ENCODE measurements around the gene LRRN4CL. TPM values are rescaled to one million over a fixed set of nuclear protein-coding genes. Genes with fewer than 3 reads are reported as not detected.

The LRRN4CL gene
- total and polyA plus RNA-seq, 9 of the 15 experiments (the other 6 are each of a cell fraction or from before 2014, with no cell fraction given) = 0.03 to 0.11 (median 0.05) TPM; not detected in 4

DNA sequence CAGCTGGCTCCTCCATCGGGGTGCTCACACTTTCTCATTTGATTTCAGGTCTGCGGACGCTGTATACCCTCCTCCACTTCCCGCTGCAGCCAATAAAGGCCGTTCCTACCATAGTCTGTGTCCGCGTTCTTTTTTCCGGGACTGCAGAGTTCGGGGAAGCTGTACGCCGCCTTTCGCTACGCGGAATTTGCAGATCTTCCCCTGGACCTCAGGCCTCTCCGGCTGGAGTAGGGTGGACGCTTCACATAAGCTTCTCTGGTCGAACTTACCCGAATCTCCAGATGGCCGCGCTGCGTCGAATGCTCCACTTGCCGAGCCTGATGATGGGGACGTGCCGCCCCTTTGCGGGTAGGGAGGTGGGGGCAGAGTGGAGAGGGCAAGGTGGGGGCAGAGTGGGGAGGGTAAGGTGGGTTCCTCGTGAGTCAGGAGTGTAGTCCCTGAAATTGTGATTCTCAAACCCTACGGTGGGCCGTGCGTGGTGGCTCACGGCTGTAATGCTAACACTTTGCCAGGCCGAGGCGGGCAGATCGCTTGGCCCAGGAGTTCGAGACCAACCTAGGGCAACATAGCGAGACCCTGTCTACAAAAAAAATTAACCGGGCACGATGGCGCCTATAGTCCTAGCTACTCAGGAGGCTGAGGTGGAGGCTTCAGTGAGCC is 23.6 kb downstream of the LRRN4CL start:
- intact Hi-C loops (cut with micrococcal nuclease) (loop anchor here (2.0 to 5.0 kb wide), 2 partner anchors 19 to 177 kb away; partner anchors contain the start of gene GANAB), in situ Hi-C loops (cut with MboI) (no loop called here)
- H2AFZ ChIP-seq (ENCODE audit: low read depth, low read length) = no peak overlapping the region
- peak overlapping the region; percentile 73 for H3K4me3 ChIP-seq
- peaks cover 81% of the 10 kb centered on the region for H3K79me2 ChIP-seq (ENCODE audit: control insufficient read depth, insufficient read depth, low read length)
- H3K27ac ChIP-seq (ENCODE audit: extremely low read depth, low read depth, low read length) = peak overlapping the region; percentile 72
- peaks cover 19 to 41% of the 10 kb centered on the region in 2 experiments; a peak in 4 of 5 replicates for H3K4me1 ChIP-seq (replicated peaks in 1 of 2; ENCODE audit: control insufficient read depth in 2 of 2, insufficient read depth in 2 of 2, low read length in 2 of 2)
- H3K4me2 ChIP-seq (ENCODE audit: insufficient read depth, low read length) = peak overlapping the region; percentile 97
- FAIRE-seq (no peak), DNase-seq (ENCODE audit: extremely low read depth in 1 of 4, low spot score in 3 of 4) (peak; percentile 47 to 75 (median 66)), ATAC-seq (peak; percentile 32)
- H3K9me1 ChIP-seq (ENCODE audit: control insufficient read depth, insufficient read depth, low read length) = no peaks in the 10 kb centered on the region
- no TSS peak for BruUV-seq (replicated peaks)
- peak overlapping the region; percentile 85 to 100 for H3K9ac ChIP-seq (ENCODE audit: insufficient read depth in 1 of 2, low read depth in 2 of 2, low read length in 2 of 2)
- WGBS (ENCODE audit: insufficient coverage, low coverage, missing lambda C conversion rate) = under 1% methylated on average over 33 of the region's 39 CpGs
- POLR2A ChIA-PET = interaction anchor here (0.5 to 8.8 kb wide), 57 partner anchors 9 to 1072 kb away, joined by 3 to 161 read pairs (median 5); partner anchors contain the start of genes B3GAT3, EEF1G, EML3 and GANAB
- H3K9me3 ChIP-seq (replicated peaks; ENCODE audit: control insufficient read depth, insufficient read depth, low read depth, low read length) = no peaks in the 10 kb centered on the region
- CTCF ChIA-PET (ENCODE audit: low intra/inter-chr PET ratio) = interaction anchor here (0.7 kb wide), 1 partner anchor 35 kb away, joined by 3 read pairs; no protein-coding TSS in a partner anchor
- H3K27me3 ChIP-seq (ENCODE audit: control insufficient read depth in 2 of 2, insufficient read depth in 2 of 2, low read length in 2 of 2) = no peaks in the 10 kb centered on the region
- H4K20me1 ChIP-seq (replicated peaks; ENCODE audit: control insufficient read depth, insufficient read depth, low read length) = peaks cover 7% of the 10 kb centered on the region; the same call in 1 of the 2 replicates
- peaks cover 55% of the 10 kb centered on the region for H3K36me3 ChIP-seq (ENCODE audit: control insufficient read depth, insufficient read depth, low read length)
- no peak for TF ChIP-seq ILF3 (IDR thresholded peaks at IDR 0.05; ENCODE audit: borderline replicate concordance)
- no peak for TF ChIP-seq HCFC1 (IDR thresholded peaks at IDR 0.05; ENCODE audit: low read depth, low read length)
- TF ChIP-seq, protein P1, sequence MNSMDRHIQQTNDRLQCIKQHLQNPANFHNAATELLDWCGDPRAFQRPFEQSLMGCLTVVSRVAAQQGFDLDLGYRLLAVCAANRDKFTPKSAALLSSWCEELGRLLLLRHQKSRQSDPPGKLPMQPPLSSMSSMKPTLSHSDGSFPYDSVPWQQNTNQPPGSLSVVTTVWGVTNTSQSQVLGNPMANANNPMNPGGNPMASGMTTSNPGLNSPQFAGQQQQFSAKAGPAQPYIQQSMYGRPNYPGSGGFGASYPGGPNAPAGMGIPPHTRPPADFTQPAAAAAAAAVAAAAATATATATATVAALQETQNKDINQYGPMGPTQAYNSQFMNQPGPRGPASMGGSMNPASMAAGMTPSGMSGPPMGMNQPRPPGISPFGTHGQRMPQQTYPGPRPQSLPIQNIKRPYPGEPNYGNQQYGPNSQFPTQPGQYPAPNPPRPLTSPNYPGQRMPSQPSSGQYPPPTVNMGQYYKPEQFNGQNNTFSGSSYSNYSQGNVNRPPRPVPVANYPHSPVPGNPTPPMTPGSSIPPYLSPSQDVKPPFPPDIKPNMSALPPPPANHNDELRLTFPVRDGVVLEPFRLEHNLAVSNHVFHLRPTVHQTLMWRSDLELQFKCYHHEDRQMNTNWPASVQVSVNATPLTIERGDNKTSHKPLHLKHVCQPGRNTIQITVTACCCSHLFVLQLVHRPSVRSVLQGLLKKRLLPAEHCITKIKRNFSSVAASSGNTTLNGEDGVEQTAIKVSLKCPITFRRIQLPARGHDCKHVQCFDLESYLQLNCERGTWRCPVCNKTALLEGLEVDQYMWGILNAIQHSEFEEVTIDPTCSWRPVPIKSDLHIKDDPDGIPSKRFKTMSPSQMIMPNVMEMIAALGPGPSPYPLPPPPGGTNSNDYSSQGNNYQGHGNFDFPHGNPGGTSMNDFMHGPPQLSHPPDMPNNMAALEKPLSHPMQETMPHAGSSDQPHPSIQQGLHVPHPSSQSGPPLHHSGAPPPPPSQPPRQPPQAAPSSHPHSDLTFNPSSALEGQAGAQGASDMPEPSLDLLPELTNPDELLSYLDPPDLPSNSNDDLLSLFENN (IDR thresholded peaks at IDR 0.05; ENCODE audit: low read depth in 2 of 2, low read length in 2 of 2) = no peak
- TF ChIP-seq, protein P2, sequence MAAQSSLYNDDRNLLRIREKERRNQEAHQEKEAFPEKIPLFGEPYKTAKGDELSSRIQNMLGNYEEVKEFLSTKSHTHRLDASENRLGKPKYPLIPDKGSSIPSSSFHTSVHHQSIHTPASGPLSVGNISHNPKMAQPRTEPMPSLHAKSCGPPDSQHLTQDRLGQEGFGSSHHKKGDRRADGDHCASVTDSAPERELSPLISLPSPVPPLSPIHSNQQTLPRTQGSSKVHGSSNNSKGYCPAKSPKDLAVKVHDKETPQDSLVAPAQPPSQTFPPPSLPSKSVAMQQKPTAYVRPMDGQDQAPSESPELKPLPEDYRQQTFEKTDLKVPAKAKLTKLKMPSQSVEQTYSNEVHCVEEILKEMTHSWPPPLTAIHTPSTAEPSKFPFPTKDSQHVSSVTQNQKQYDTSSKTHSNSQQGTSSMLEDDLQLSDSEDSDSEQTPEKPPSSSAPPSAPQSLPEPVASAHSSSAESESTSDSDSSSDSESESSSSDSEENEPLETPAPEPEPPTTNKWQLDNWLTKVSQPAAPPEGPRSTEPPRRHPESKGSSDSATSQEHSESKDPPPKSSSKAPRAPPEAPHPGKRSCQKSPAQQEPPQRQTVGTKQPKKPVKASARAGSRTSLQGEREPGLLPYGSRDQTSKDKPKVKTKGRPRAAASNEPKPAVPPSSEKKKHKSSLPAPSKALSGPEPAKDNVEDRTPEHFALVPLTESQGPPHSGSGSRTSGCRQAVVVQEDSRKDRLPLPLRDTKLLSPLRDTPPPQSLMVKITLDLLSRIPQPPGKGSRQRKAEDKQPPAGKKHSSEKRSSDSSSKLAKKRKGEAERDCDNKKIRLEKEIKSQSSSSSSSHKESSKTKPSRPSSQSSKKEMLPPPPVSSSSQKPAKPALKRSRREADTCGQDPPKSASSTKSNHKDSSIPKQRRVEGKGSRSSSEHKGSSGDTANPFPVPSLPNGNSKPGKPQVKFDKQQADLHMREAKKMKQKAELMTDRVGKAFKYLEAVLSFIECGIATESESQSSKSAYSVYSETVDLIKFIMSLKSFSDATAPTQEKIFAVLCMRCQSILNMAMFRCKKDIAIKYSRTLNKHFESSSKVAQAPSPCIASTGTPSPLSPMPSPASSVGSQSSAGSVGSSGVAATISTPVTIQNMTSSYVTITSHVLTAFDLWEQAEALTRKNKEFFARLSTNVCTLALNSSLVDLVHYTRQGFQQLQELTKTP (IDR thresholded peaks at IDR 0.05; ENCODE audit: low read depth in 1 of 2, partially characterized antibody in 2 of 2) = peak; percentile 26 to 53
- TF ChIP-seq, protein P3, sequence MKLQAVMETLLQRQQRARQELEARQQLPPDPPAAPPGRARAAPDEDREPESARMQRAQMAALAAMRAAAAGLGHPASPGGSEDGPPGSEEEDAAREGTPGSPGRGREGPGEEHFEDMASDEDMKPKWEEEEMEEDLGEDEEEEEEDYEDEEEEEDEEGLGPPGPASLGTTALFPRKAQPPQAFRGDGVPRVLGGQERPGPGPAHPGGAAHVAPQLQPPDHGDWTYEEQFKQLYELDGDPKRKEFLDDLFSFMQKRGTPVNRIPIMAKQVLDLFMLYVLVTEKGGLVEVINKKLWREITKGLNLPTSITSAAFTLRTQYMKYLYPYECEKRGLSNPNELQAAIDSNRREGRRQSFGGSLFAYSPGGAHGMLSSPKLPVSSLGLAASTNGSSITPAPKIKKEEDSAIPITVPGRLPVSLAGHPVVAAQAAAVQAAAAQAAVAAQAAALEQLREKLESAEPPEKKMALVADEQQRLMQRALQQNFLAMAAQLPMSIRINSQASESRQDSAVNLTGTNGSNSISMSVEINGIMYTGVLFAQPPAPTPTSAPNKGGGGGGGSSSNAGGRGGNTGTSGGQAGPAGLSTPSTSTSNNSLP (IDR thresholded peaks at IDR 0.05; ENCODE audit: borderline replicate concordance, low read depth, low read length) = no peak

Measured in K562 (cell line).